Lung (tissue), 12 donors: ENCODE results near the gene PLAAT3. TPM values are rescaled to one million over a fixed set of nuclear protein-coding genes. Genes with fewer than 3 reads are reported as not detected.
A peak's percentile ranks its signal among the peaks of the same experiment; 100 is the strongest.

Experiments used
- ATAC-seq: fragments of 200-7000 bp; cut with Tn5 transposase; one replicate; pipeline ENCODE4 v1.9.1; 2020; ENCODE audit warnings: moderate number of reproducible peaks; ENCODE audit not compliant: insufficient read depth, low FRiP score
- DNase-seq, 3 donors: peaks; one replicate each; pipeline ENCODE4 v3.0.0-alpha.2; 2013 to 2017
- H3K27ac ChIP-seq, 2 donors: one replicate each; pipeline ENCODE4 v1.5.1; 2013; ENCODE audit warnings: mild to moderate bottlenecking in 2 of 2, moderate library complexity in 2 of 2, control low read depth in 1 of 2, inconsistent platforms in 1 of 2, low read depth in 1 of 2, low read length in 1 of 2
- H3K27me3 ChIP-seq, 3 donors: one replicate each; pipeline ENCODE4 v1.5.1; 2013; ENCODE audit warnings: low read length in 2 of 3; ENCODE audit not compliant: control insufficient read depth in 3 of 3, insufficient read depth in 3 of 3
- H3K36me3 ChIP-seq, 4 donors: one replicate each; pipeline ENCODE4 v1.5.1; 2013; ENCODE audit warnings: low read length in 4 of 4, mild to moderate bottlenecking in 1 of 4, moderate library complexity in 1 of 4; ENCODE audit not compliant: control insufficient read depth in 4 of 4, insufficient read depth in 4 of 4
- H3K4me1 ChIP-seq, 5 donors: one replicate each; pipeline ENCODE4 v1.5.1; 2013; ENCODE audit warnings: low read length in 5 of 5, mild to moderate bottlenecking in 2 of 5, moderate library complexity in 1 of 5; ENCODE audit not compliant: control insufficient read depth in 5 of 5, insufficient read depth in 5 of 5
- H3K4me3 ChIP-seq: one replicate; pipeline ENCODE4 v1.5.1; 2013; ENCODE audit warnings: mild to moderate bottlenecking, control low read depth, moderate library complexity
- H3K9ac ChIP-seq, 2 donors: one replicate each; pipeline ENCODE4 v1.5.1; 2013; ENCODE audit warnings: low read length in 2 of 2, control low read depth in 1 of 2; ENCODE audit not compliant: insufficient read depth in 1 of 2
- H3K9me3 ChIP-seq, 4 donors: one replicate each; pipeline ENCODE4 v1.5.1; 2013; ENCODE audit warnings: low read length in 3 of 4, mild to moderate bottlenecking in 1 of 4, moderate library complexity in 1 of 4; ENCODE audit not compliant: control insufficient read depth in 4 of 4, insufficient read depth in 3 of 4
- WGBS, 2 donors: extraction: QIAGEN DNeasy Blood & Tissue Kit; methylation state at CpG; one replicate each; pipeline ENCODE4 v1.1.7; 2013; 5-methylcytosine and 5-hydroxymethylcytosine counted together
- polyA plus RNA-seq, 2 donors: library from polyadenylated mRNA; stranded (reverse); fragments of 200-250 nt; gene quantifications; one replicate each; pipeline ENCODE4 v1.2.1, GENCODE V29; 2013
- total RNA-seq, 2 donors: library from RNA; depleted of rRNA in 1 of 2; stranded (reverse); fragments of >200 nt in 1 of 2; gene quantifications; one replicate each; pipeline ENCODE4 v1.2.1, GENCODE V29; 2014 to 2021
- TF ChIP-seq, protein P1 (sequence below): IDR thresholded peaks from 2 replicates; pipeline ENCODE4 v1.5.1; 2012; ENCODE audit warnings: mild to moderate bottlenecking; ENCODE audit errors: control extremely low read depth, extremely low read depth
- donor health status: control.
- donor health status: control.
- donor health status: Bipolar disorder and iron deficiency.
- donor health status: healthy.
- donor health status: DM: yes; HTN: yes; CAD: no.

The PLAAT3 gene
- total and polyA plus RNA-seq, 4 donors: 12.7 to 232 (median 89.8) TPM

DNA sequence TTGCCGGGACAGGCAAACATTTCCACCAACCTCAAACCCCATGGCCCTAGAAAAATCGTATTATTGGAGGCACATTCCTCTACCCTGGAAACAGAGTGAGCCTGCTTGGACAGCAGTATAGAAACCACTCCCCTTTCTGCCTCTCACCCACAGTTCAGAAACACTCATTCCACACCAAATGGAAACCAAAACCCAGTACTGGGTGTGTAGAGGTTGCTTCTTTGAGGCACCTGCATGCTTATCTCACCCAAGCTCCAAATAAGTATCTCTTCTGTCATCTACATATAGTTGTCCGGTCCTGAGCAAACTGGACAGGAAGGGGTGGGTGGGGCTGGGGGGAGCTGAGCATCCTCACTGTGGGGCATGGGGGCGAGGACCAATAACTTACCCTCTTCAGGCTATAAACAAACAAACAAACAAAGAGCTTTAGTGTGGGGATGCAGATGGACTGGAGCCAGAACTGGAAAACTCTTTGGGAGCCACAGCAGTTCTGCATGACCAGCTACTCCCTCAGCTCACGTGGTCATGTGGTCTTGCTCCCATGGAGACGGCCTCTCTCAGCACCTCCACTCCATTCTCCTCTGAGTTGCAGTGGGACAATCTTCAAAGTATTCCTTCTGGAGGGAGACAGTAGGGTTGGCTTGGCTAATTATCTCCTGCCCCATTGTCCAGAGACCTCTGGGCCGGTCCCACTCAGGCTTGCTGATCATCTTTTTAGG, 50.0 kb downstream of the PLAAT3 start:
- peak overlapping the region in 1 of 2 donors; percentile 89 for H3K27ac ChIP-seq
- TF ChIP-seq, protein P1, sequence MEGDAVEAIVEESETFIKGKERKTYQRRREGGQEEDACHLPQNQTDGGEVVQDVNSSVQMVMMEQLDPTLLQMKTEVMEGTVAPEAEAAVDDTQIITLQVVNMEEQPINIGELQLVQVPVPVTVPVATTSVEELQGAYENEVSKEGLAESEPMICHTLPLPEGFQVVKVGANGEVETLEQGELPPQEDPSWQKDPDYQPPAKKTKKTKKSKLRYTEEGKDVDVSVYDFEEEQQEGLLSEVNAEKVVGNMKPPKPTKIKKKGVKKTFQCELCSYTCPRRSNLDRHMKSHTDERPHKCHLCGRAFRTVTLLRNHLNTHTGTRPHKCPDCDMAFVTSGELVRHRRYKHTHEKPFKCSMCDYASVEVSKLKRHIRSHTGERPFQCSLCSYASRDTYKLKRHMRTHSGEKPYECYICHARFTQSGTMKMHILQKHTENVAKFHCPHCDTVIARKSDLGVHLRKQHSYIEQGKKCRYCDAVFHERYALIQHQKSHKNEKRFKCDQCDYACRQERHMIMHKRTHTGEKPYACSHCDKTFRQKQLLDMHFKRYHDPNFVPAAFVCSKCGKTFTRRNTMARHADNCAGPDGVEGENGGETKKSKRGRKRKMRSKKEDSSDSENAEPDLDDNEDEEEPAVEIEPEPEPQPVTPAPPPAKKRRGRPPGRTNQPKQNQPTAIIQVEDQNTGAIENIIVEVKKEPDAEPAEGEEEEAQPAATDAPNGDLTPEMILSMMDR: no peak
- H3K9me3 ChIP-seq: no peaks in the 10 kb centered on the region
- no peaks in the 10 kb centered on the region for H3K27me3 ChIP-seq
- WGBS, 2 donors: 77 to 82% methylated on average over 7 of the region's 7 CpGs
- H3K9ac ChIP-seq: no peak overlapping the region
- no peak overlapping the region for H3K4me3 ChIP-seq
- ATAC-seq: no peak
- H3K36me3 ChIP-seq: no peaks in the 10 kb centered on the region
- peaks cover 0 to 8% (median 0%) of the 10 kb centered on the region in 5 donors for H3K4me1 ChIP-seq
- DNase-seq: no peak

DNA sequence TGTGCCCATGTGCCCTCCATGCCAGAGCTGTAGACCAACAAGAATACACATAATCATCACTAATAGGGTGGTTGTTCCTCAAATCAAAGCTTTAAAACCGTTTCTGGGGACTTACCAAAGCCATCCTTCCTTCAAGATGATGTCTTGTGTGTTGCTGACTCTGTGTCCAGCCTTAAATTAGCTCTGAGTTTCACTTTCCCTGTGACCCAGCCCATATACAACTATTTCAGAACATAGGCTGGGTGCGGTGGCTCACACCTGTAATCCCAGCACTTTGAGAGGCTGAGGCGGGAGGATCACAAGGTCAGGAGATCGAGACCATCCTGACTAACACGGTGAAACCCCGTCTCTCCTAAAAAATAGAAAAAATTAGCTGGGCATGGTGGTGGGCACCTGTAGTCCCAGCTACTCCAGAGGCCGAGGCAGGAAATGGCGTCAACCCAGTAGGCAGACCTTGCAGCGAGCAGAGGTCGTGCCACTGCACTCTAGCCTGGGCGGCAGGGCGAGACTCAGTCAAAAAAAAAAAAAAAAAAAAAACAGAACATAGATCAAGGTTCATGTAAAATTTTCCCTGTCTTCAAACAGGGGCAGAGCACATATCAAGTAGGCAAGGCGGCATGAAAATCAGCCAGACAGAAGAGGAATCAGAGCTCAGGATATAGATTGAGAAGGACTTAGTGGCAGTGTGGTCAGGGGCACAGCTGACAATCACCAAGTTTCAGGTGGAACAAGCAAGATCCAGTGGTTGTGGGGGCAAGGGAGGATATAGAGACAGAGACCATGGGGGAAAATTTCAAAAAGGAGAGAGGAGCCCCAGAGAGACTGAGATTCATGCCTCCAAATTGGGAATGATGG, 50.8 kb downstream of the PLAAT3 start, which contains the start of gene PLAAT2:
TSS of gene PLAAT2 (minus strand) at position 179 of the 855 bp plus-strand sequence. CDS start at position 124, 55 bp downstream.
- Histone ChIP-seq H3K27ac (peak within 1 kb of the TSS in 1 of 2 donors; percentile 61), H3K4me3 (no peak within 1 kb of the TSS), H3K36me3 (no peaks in the 10 kb centered on the region), H3K9ac (no peak within 1 kb of the TSS), H3K27me3 (no peaks in the 10 kb centered on the region), H3K9me3 (no peaks in the 10 kb centered on the region), H3K4me1 (peaks cover 0 to 8% (median 0%) of the 10 kb centered on the region in 5 donors)
- no peak for DNase-seq
- WGBS, 2 donors: 94 to 96% methylated on average over 13 of the region's 13 CpGs
- ATAC-seq: no peak
- TF ChIP-seq, protein P1: no peak

DNA sequence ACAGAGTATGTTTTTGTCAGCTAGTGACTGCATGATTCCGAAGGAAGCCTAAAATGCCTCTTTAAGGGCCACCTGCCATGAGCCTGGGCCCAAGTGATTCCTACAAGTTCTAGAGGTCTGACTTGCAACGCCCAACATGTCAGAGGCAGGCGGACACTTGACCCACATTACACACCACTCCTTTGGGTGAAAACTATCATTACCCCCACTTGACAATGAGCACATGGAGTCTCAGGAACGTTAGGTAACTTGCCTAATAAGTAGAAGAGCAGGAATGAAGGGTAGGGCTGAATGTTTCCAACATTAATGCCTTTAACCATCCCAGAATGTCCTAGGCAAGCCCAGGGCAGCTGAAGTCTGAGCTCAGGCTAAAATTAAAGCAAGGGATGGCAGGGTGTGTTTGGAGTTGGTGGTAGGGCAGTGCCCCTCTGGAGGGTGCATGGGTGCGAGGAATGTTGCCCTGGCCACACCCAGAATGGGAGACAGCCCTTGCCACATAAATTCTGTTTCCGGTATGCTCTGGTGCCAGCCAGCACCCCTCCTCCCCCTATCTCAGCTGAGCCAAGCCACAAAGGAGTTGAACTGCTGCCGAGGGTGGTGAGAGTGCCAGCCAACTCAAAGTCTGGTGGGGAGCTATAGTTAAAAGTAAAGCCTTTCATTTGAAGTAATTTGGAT, 53.6 kb downstream of the PLAAT3 start:
- Histone ChIP-seq H3K36me3 (no peaks in the 10 kb centered on the region), H3K27ac (peak overlapping the region in 1 of 2 donors; percentile 85), H3K9ac (no peak overlapping the region), H3K9me3 (no peaks in the 10 kb centered on the region), H3K27me3 (no peaks in the 10 kb centered on the region), H3K4me3 (no peak overlapping the region), H3K4me1 (peaks cover 0 to 6% (median 0%) of the 10 kb centered on the region in 5 donors)
- 47 to 53% methylated on average over 7 of the region's 7 CpGs for WGBS, 2 donors
- ATAC-seq (peak; percentile 73), DNase-seq (no peak)
- TF ChIP-seq, protein P1: no peak
